HG03439 (cell line): ENCODE results near the gene ZBTB7A.

Source experiments
- ATAC-seq: cut with Tn5 transposase; IDR thresholded peaks from one replicate; pipeline ENCODE4 v1.9.1; 2021; ENCODE audit warnings: mild to moderate bottlenecking, moderate library complexity; ENCODE audit not compliant: unreplicated experiment

The ZBTB7A gene

DNA sequence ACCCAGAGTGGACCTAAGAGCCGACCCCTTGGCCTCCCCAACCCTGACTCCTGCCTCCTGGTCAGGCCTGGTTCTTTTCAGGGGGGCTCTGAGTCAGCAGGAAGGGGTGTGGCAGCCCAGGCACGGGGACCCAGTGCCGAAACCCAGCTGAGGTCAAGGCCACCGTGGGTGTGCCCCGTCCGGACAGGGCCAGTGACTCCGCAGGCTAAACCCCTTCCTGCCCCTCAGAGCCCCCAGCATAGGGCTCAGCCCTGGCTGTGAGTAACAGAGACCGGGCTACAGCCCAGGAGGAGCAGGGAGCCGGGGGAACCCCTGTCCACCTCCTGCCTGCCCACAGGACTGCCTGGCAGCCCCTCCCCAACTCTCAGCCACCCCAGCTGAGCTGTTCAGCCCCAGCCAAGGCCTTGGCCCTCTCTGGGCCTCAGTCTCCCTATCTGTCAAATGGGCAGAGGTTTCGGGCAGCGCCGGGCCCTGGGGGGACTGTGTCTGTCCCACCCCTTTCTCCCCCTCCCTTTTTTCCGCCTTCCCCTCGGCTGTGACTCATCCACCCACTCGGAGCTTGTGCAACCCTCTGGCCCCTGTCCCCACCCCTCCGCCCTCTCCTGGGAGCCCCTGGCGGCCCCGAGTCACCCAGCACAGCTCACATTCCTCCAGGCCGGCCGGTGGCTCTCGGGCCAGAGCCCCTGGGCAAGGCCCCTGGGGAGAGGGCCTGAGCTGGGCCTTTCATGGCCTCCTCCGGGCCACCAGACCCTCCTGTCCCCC lies 8.6 kb downstream of the ZBTB7A start:
- ATAC-seq, result no peak

DNA sequence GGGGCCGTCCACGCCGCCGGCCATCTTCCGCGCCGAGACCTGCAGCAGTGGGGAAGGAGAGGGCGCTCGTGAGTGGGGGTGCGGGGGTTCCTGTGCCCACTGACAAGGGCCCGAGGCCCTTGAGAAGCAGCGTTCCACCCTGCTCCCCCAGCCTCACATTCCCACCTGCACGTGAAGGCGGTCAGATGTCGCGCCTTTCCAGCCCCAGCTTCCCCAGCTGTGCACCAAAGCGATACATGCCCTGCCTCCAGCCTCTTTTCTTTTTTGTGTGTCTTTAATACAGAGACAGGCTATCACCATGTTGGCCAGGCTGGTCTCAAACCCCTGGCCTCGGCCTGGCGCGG lies 11.5 kb downstream of the ZBTB7A start:
- no peak for ATAC-seq

DNA sequence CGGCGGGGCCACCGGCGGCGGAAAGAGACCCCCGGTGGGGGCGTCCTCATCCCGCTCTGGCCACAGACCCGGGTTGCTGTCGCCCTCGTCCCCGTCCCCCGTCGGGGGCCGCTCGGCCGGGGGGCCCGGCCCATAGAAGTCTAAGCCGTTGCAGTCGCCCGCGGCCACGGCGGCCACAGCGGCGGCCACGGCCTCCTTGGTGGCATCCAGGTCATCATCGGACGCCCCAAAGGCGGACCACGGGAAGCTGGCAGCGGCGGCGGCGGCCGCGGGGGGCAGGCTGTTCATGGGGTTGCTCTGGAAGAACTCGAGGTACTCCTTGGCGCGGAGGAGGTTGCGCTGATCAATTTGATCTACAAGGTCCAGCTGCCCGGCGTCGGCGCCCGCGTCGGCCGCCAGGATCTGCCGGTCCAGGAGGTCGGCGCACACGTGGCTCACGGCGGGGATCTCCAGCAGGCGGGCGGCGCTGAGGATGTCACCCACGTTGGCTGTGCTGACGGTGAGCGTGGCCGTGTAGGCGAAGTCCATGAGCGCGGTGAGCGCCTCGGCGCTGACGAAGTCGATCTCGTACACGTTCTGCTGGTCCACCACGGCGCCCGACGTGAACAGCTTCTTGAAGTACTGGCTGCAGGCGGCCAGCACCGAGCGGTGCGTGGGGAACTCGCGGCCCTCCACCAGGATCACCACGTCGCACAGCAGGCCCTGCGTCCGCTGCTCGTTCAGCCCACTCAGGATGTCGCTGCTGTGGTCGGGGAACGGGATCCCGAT lies 12.1 kb downstream of the ZBTB7A start:
- no peak for ATAC-seq

DNA sequence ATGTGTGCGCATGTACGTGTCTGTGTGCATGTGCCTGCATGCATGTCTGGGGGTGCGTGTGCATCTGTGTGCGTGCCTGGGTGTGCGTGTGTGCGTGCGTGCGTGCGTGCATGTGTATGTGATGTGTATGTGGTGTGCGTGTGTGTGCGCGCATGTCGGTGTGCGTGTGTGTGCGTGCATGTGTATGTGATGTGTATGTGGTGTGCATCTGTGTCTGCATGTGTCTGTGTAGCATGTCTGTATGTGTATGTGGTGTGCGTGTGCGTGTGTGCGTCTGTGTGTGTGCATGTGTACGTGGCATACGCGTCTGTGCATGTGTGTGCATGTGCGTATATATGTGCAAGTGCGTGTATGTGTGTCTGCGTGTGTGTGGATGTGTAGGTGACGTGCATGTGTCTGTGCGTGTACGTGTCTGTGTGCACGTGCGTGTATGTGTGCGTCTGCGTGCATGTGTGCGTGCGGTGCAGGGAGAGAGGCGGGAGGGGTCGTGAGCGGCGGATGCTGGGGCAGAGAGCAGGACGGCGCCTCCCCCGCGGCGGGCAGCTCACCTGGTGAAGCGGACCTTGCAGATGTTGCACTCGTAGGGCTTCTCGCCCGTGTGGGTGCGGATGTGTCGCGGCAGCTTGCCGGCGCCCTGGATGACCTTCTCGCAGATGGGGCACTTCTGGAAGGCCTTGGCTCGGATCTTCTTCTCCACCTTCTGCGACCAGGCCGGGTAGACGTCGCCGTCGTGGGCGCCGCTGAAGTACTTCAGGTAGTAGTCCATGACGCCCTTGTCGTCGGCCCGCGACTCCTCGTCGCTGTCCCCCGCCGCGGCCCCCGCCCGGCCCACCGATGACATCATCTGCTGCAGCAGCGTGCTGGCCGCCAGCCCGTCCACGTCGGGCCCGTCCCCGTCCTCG lies 13.0 kb downstream of the ZBTB7A start:
- no peak for ATAC-seq

GRCh38 chr19:4052993-4053422 lies 13.7 kb downstream of the ZBTB7A start:
- ATAC-seq, result no peak

- no peak for ATAC-seq
These were observed 14.3 kb downstream of the ZBTB7A start for GRCh38 chr19:4052114-4052992.

GRCh38 chr19:4051175-4052101 lies 15.3 kb downstream of the ZBTB7A start:
- no peak for ATAC-seq

GRCh38 chr19:4049432-4049831 lies 17.3 kb downstream of the ZBTB7A start:
- ATAC-seq, result no peak

- no peak for ATAC-seq
These were observed 19.6 kb downstream of the ZBTB7A start for GRCh38 chr19:4046946-4047683.

DNA sequence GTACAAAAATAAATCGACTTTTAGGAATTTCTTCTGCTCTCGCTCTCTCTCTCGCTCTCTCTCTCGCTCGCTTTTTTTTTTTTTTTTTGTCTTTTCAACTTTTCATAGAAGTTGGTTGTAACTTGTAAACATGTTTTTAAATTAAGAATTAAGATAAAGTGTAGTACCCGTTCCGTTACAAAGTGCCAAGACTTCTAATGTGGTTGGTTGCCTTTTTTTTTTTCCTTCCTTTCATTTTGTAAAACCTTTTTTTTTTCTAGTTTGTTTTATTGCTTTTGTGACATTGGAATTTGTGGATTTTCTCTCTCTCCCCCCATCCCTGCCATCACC lies 20.4 kb downstream of the ZBTB7A start:
- ATAC-seq, result no peak

- ATAC-seq, result no peak
These were observed 20.9 kb downstream of the ZBTB7A start for GRCh38 chr19:4045597-4046361.

DNA sequence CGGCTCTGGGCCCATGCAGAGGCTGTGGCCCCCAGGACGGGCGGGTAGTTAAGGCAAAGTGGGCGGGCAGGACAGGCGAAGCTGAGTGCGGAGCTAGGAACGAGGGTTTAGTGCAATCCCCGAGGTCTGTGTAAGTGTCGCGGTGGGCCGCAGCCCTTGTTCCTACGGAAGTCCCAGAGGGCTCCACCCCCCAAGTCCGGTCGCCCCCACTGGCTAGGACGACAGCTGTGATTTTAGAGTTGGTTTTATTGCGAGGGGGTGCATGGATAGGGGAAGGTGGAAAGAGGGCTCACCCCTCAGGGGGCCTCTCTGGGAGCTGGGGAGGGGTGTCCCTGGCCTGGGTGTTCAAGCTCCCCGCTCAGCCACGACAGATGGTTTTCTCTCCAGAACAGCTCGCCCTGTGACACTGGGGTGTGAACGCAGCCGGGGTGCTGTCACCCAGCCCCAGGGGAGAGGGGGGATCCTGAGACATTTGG lies 21.7 kb downstream of the ZBTB7A start:
- ATAC-seq, result no peak

DNA sequence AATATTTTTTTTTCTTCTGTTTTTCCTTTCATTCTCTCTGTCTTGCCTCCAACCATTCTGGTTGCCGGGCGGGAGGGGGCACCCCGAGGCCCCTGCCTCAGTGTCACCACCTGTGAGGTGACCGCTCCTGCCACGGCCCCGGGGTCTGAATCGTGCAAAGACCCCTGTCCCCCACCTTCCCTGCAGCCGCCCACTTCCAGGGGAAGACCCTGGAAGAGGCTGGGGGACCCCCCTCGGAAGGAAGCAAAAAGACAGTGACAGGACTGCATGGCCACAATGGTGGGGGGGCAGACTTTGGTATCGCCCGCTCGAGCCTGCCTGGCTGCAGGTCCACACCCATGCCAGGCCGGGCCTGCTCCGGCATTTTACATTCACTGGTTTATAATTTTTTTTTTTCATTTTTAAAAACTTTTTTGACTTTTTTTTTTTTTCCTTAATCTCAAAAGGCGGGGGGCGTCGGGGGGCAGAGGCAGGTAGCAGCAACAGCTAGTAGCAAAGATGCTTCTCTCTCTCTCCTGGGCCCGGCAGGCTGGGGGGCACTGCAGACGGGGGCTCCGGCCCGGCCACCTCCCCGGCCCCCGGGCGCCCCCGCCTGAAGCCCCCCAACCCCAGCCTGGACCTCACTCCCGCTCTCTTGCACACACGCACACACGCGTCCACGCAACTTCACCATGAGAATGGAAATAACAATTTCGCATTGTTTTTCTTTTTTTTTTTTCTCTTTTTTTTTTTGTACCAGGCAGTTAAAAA lies 22.6 kb downstream of the ZBTB7A start:
- no peak for ATAC-seq

DNA sequence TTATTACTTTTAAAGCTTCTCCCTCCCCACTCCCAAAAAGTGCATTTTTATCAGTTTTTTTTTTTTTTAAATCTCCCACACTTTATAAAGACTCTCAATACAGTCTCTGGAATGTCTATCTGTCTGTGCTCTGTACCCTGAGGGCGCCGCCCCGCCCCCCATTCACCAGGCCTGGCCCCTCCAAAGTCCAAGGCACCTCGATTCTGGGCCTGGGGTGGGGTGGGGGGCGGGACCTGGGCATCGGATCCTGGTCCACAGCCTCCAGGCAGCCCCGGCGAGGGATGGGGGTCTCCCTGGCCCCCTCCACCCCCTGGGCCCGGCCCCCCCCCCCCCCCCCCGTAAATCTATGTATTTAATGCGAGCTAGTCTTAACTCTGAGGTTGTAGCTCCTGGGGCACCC lies 23.3 kb downstream of the ZBTB7A start:
- no peak for ATAC-seq

DNA sequence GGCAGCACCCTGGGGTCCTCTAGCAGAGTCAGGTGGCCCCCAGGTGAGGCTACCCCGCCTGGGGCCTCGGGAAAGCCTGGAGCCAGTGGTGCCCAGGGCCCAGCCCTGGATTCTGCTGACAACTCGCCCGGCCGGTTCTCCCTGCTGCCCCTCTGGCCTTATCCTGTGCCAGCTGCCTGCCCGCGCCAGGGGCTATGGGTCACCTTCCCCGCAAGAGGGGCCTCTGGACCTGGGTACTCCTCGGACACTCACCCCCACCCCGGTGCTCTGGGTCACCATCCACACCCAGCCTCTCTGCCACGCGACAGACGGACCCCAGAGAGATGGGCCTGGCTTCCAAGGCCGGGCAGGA lies 24.0 kb downstream of the ZBTB7A start:
- ATAC-seq, result no peak

DNA sequence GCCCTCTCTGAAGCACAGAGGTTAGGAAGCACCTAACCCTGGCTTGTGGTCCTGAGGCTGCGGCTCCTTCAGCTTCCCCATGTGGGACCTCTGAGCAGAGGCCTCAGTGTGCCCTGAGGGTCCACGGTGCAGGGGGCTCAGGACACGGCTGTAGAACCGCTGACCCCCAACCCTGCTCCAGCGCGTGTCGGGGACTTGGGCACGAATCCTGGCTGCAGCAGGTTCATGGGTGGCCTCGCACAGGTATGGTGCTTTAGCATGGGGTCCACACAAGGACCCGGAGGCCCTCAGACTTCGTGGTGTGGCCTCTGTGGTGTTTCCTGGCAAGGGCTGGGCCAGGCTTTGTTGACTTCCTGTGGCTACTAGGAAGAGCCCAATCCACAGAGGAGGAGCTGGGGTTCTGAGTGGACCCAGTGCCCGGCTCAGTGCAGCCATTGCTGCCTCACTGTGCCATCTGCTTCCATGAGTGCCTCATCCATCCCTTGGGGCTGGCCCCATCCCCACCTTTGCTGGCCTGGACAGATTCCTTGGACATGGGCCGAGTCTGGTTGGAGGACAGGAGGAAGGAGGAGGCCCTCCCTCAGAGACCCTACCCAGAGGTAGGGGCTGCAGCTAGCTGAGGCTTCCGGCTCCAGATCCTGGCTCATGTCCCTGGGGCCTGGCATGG lies 24.5 kb downstream of the ZBTB7A start:
- no peak for ATAC-seq
